ENCODE measurements around the gene PLCB4.

PLCB4 gene

GRCh38 chr20:9241232-9241692, 172.4 kb downstream of the PLCB4 start:
- Histone ChIP-seq H3K27me3 (ENCODE audit: control insufficient read depth, insufficient read depth, low read length) (no peaks in the 10 kb centered on the region), H3K36me3 (ENCODE audit: control insufficient read depth, insufficient read depth, low read length) (no peaks in the 10 kb centered on the region), H3K9me3 (ENCODE audit: control insufficient read depth, low read length) (no peaks in the 10 kb centered on the region), H3K9ac (ENCODE audit: low read length) (no peak overlapping the region), H3K4me1 (ENCODE audit: control insufficient read depth, insufficient read depth, low read length) (peaks cover 14% of the 10 kb centered on the region), H3K4me3 (ENCODE audit: low read length) (no peak overlapping the region)

GRCh38 chr20:9241721-9242427, 173.0 kb downstream of the PLCB4 start:
- no peaks in the 10 kb centered on the region for H3K9me3 ChIP-seq (ENCODE audit: control insufficient read depth, low read length)
- no peak overlapping the region for H3K9ac ChIP-seq (ENCODE audit: low read length)
- no peaks in the 10 kb centered on the region for H3K36me3 ChIP-seq (ENCODE audit: control insufficient read depth, insufficient read depth, low read length)
- no peak overlapping the region for H3K4me3 ChIP-seq (ENCODE audit: low read length)
- peaks cover 14% of the 10 kb centered on the region for H3K4me1 ChIP-seq (ENCODE audit: control insufficient read depth, insufficient read depth, low read length)
- no peaks in the 10 kb centered on the region for H3K27me3 ChIP-seq (ENCODE audit: control insufficient read depth, insufficient read depth, low read length)

- H3K9me3 ChIP-seq (ENCODE audit: control insufficient read depth, low read length): no peaks in the 10 kb centered on the region
- H3K9ac ChIP-seq (ENCODE audit: low read length): no peak overlapping the region
- H3K27me3 ChIP-seq (ENCODE audit: control insufficient read depth, insufficient read depth, low read length): no peaks in the 10 kb centered on the region
- H3K4me3 ChIP-seq (ENCODE audit: low read length): no peak overlapping the region
- H3K36me3 ChIP-seq (ENCODE audit: control insufficient read depth, insufficient read depth, low read length): no peaks in the 10 kb centered on the region
- H3K4me1 ChIP-seq (ENCODE audit: control insufficient read depth, insufficient read depth, low read length): peaks cover 14% of the 10 kb centered on the region
Observed at GRCh38 chr20:9243986-9244385, 175.1 kb downstream of the PLCB4 start.

- H3K27me3 ChIP-seq (ENCODE audit: control insufficient read depth, insufficient read depth, low read length): no peaks in the 10 kb centered on the region
Observed at GRCh38 chr20:9244811-9245210, 175.9 kb downstream of the PLCB4 start.

GRCh38 chr20:9246731-9247130, 177.8 kb downstream of the PLCB4 start:
- H3K36me3 ChIP-seq (ENCODE audit: control insufficient read depth, insufficient read depth, low read length): no peaks in the 10 kb centered on the region

More at GRCh38 chr20:9244811-9245210, 175.9 kb downstream of the PLCB4 start:
- Histone ChIP-seq H3K4me1 (ENCODE audit: control insufficient read depth, insufficient read depth, low read length) (peaks cover 14% of the 10 kb centered on the region), H3K9ac (ENCODE audit: low read length) (no peak overlapping the region), H3K36me3 (ENCODE audit: control insufficient read depth, insufficient read depth, low read length) (no peaks in the 10 kb centered on the region), H3K9me3 (ENCODE audit: control insufficient read depth, low read length) (no peaks in the 10 kb centered on the region), H3K4me3 (ENCODE audit: low read length) (no peak overlapping the region)

GRCh38 chr20:9250511-9250910, 181.6 kb downstream of the PLCB4 start:
- Histone ChIP-seq H3K4me3 (ENCODE audit: low read length) (no peak overlapping the region), H3K9ac (ENCODE audit: low read length) (no peak overlapping the region)

More at GRCh38 chr20:9246731-9247130, 177.8 kb downstream of the PLCB4 start:
- no peak overlapping the region for H3K9ac ChIP-seq (ENCODE audit: low read length)
- no peak overlapping the region for H3K4me3 ChIP-seq (ENCODE audit: low read length)
- no peaks in the 10 kb centered on the region for H3K27me3 ChIP-seq (ENCODE audit: control insufficient read depth, insufficient read depth, low read length)
- H3K9me3 ChIP-seq (ENCODE audit: control insufficient read depth, low read length): no peaks in the 10 kb centered on the region
- no peaks in the 10 kb centered on the region for H3K4me1 ChIP-seq (ENCODE audit: control insufficient read depth, insufficient read depth, low read length)

GRCh38 chr20:9253006-9253539, 184.2 kb downstream of the PLCB4 start:
- no peaks in the 10 kb centered on the region for H3K27me3 ChIP-seq (ENCODE audit: control insufficient read depth, insufficient read depth, low read length)
- no peaks in the 10 kb centered on the region for H3K9me3 ChIP-seq (ENCODE audit: control insufficient read depth, low read length)
- H3K36me3 ChIP-seq (ENCODE audit: control insufficient read depth, insufficient read depth, low read length): no peaks in the 10 kb centered on the region
- H3K4me1 ChIP-seq (ENCODE audit: control insufficient read depth, insufficient read depth, low read length): no peaks in the 10 kb centered on the region
- H3K9ac ChIP-seq (ENCODE audit: low read length): no peak overlapping the region
- H3K4me3 ChIP-seq (ENCODE audit: low read length): no peak overlapping the region

More at GRCh38 chr20:9250511-9250910, 181.6 kb downstream of the PLCB4 start:
- Histone ChIP-seq H3K9me3 (ENCODE audit: control insufficient read depth, low read length) (no peaks in the 10 kb centered on the region), H3K27me3 (ENCODE audit: control insufficient read depth, insufficient read depth, low read length) (no peaks in the 10 kb centered on the region), H3K36me3 (ENCODE audit: control insufficient read depth, insufficient read depth, low read length) (no peaks in the 10 kb centered on the region), H3K4me1 (ENCODE audit: control insufficient read depth, insufficient read depth, low read length) (no peaks in the 10 kb centered on the region)

GRCh38 chr20:9255171-9255570, 186.3 kb downstream of the PLCB4 start:
- Histone ChIP-seq H3K9me3 (ENCODE audit: control insufficient read depth, low read length) (no peaks in the 10 kb centered on the region), H3K9ac (ENCODE audit: low read length) (no peak overlapping the region), H3K4me3 (ENCODE audit: low read length) (no peak overlapping the region), H3K27me3 (ENCODE audit: control insufficient read depth, insufficient read depth, low read length) (no peaks in the 10 kb centered on the region), H3K36me3 (ENCODE audit: control insufficient read depth, insufficient read depth, low read length) (no peaks in the 10 kb centered on the region), H3K4me1 (ENCODE audit: control insufficient read depth, insufficient read depth, low read length) (no peaks in the 10 kb centered on the region)

GRCh38 chr20:9256393-9256792, 187.5 kb downstream of the PLCB4 start:
- Histone ChIP-seq H3K4me1 (ENCODE audit: control insufficient read depth, insufficient read depth, low read length) (no peaks in the 10 kb centered on the region), H3K27me3 (ENCODE audit: control insufficient read depth, insufficient read depth, low read length) (no peaks in the 10 kb centered on the region), H3K9me3 (ENCODE audit: control insufficient read depth, low read length) (no peaks in the 10 kb centered on the region)

GRCh38 chr20:9258901-9259300, 190.0 kb downstream of the PLCB4 start:
- H3K9ac ChIP-seq (ENCODE audit: low read length): no peak overlapping the region
- H3K36me3 ChIP-seq (ENCODE audit: control insufficient read depth, insufficient read depth, low read length): no peaks in the 10 kb centered on the region
- H3K4me3 ChIP-seq (ENCODE audit: low read length): no peak overlapping the region
- no peaks in the 10 kb centered on the region for H3K9me3 ChIP-seq (ENCODE audit: control insufficient read depth, low read length)
- no peaks in the 10 kb centered on the region for H3K27me3 ChIP-seq (ENCODE audit: control insufficient read depth, insufficient read depth, low read length)
- H3K4me1 ChIP-seq (ENCODE audit: control insufficient read depth, insufficient read depth, low read length): peaks cover 12% of the 10 kb centered on the region

More at GRCh38 chr20:9256393-9256792, 187.5 kb downstream of the PLCB4 start:
- Histone ChIP-seq H3K36me3 (ENCODE audit: control insufficient read depth, insufficient read depth, low read length) (no peaks in the 10 kb centered on the region), H3K9ac (ENCODE audit: low read length) (no peak overlapping the region), H3K4me3 (ENCODE audit: low read length) (no peak overlapping the region)

- Histone ChIP-seq H3K9me3 (ENCODE audit: control insufficient read depth, low read length) (no peaks in the 10 kb centered on the region), H3K36me3 (ENCODE audit: control insufficient read depth, insufficient read depth, low read length) (no peaks in the 10 kb centered on the region), H3K9ac (ENCODE audit: low read length) (no peak overlapping the region), H3K4me3 (ENCODE audit: low read length) (no peak overlapping the region), H3K4me1 (ENCODE audit: control insufficient read depth, insufficient read depth, low read length) (peaks cover 12% of the 10 kb centered on the region), H3K27me3 (ENCODE audit: control insufficient read depth, insufficient read depth, low read length) (no peaks in the 10 kb centered on the region)
Observed at GRCh38 chr20:9260027-9260426, 191.1 kb downstream of the PLCB4 start.

GRCh38 chr20:9261781-9262180, 192.9 kb downstream of the PLCB4 start:
- Histone ChIP-seq H3K4me3 (ENCODE audit: low read length) (no peak overlapping the region), H3K27me3 (ENCODE audit: control insufficient read depth, insufficient read depth, low read length) (no peaks in the 10 kb centered on the region), H3K36me3 (ENCODE audit: control insufficient read depth, insufficient read depth, low read length) (no peaks in the 10 kb centered on the region), H3K9me3 (ENCODE audit: control insufficient read depth, low read length) (no peaks in the 10 kb centered on the region), H3K4me1 (ENCODE audit: control insufficient read depth, insufficient read depth, low read length) (peaks cover 12% of the 10 kb centered on the region), H3K9ac (ENCODE audit: low read length) (no peak overlapping the region)
